GM18511 (cell line): Measurements from ENCODE around the gene CAT.

ENCODE experiments used
- ATAC-seq: cut with Tn5 transposase; IDR thresholded peaks from one replicate; pipeline ENCODE4 v1.9.1; 2021; ENCODE audit warnings: mild to moderate bottlenecking, moderate library complexity; ENCODE audit not compliant: unreplicated experiment

The CAT gene

GRCh38 chr11:34519595-34520235, 81.0 kb downstream of the CAT start:
- ATAC-seq: no peak

GRCh38 chr11:34521265-34521664, 82.5 kb downstream of the CAT start:
- no peak for ATAC-seq
